Measurements from ENCODE around the gene GTF3A. TPM values are rescaled to one million over a fixed set of nuclear protein-coding genes. Genes with fewer than 3 reads are reported as not detected.

GTF3A gene
- total and polyA plus RNA-seq, 2 of the 8 experiments (the other 6 are each of a cell fraction or from before 2014, with no cell fraction given), result 41.6 to 96.5 TPM

DNA sequence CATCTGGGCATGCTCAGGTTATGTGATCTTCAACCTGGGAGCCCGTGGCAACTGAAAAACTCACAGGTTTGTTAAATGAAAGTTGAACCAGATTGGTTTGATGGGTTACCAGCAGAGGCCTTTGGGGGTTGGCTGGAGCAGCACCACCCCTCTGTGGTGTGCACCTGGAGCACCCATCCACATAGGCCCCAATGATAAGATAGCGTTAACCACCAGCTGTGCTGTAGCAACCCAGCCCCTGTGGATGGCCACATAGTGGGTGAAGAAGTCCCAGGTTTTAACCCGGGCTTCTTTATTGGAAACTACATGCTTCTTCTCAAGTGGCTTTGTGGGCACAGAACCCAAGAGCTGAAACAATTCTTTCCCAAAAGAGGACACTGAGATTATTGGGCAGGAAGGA lies 48.5 kb downstream of the GTF3A start:
- no peaks in the 10 kb centered on the region for H3K23me2 ChIP-seq (ENCODE audit: low read depth, low read length)
- no peak overlapping the region for H2BK12ac ChIP-seq (ENCODE audit: low read depth, low read length)
- H2AK5ac ChIP-seq (ENCODE audit: low read depth, low read length), result no peak overlapping the region
- H3K79me1 ChIP-seq (ENCODE audit: low read depth, low read length), result no peaks in the 10 kb centered on the region
- H3K4ac ChIP-seq (replicated peaks; ENCODE audit: insufficient read length, low read depth, low read length), result no peak overlapping the region
- H2BK5ac ChIP-seq (ENCODE audit: low read depth, low read length), result no peak overlapping the region
- 93% methylated on average over 3 of the region's 3 CpGs; no CpG with 5 or more reads in 1 of the 2 experiments for WGBS, 2 experiments (ENCODE audit: extremely low coverage in 1 of 2, insufficient coverage in 1 of 2, insufficient read length in 1 of 2, insufficient replicate concordance in 2 of 2, low coverage in 1 of 2, low lambda C conversion rate in 2 of 2, missing lambda C conversion rate in 1 of 2)
- no peaks in the 10 kb centered on the region for H3K79me2 ChIP-seq (ENCODE audit: control insufficient read depth in 1 of 2, insufficient read depth in 2 of 2, low read length in 2 of 2)
- DNase-seq (ENCODE audit: low read depth in 1 of 2, low spot score in 2 of 2) (no peak), FAIRE-seq (no peak)
- no peak overlapping the region for H3K4me3 ChIP-seq (ENCODE audit: extremely low read depth in 1 of 4, insufficient read depth in 2 of 4, low read depth in 3 of 4, low read length in 4 of 4)
- CTCF ChIA-PET (ENCODE audit: partially characterized antibody), result interaction anchor here (1.0 to 3.1 kb wide), 4 partner anchors 9 to 353 kb away, joined by 3 to 9 read pairs (median 4); no protein-coding TSS in a partner anchor
- H4K5ac ChIP-seq (ENCODE audit: insufficient read length, low read depth, low read length), result no peak overlapping the region
- no peak overlapping the region for H3K27ac ChIP-seq (ENCODE audit: low read depth, low read length)
- H3K23ac ChIP-seq (ENCODE audit: insufficient read length), result no peak overlapping the region
- H3K9me3 ChIP-seq (ENCODE audit: insufficient read depth in 2 of 2, low read depth in 1 of 2, low read length in 1 of 2), result no peaks in the 10 kb centered on the region
- H3K9ac ChIP-seq (replicated peaks in 1 of 4; ENCODE audit: extremely low read depth in 1 of 4, low read depth in 3 of 4, low read length in 3 of 4), result no peak overlapping the region
- no peaks in the 10 kb centered on the region for H4K20me1 ChIP-seq (replicated peaks in 1 of 2; ENCODE audit: control insufficient read depth in 1 of 2, insufficient read depth in 2 of 2, low read length in 2 of 2)
- H3K36me3 ChIP-seq (ENCODE audit: control insufficient read depth in 2 of 4, insufficient read depth in 4 of 4, low read length in 3 of 4), result no peaks in the 10 kb centered on the region
- H3K14ac ChIP-seq (ENCODE audit: insufficient read length), result no peak overlapping the region
- H3K18ac ChIP-seq (ENCODE audit: extremely low read depth, low read length), result no peak overlapping the region
- POLR2A ChIA-PET (ENCODE audit: partially characterized antibody), result no interaction called here
- no peak overlapping the region for H2AFZ ChIP-seq (ENCODE audit: low read length)
- H3K4me2 ChIP-seq (ENCODE audit: insufficient read depth in 1 of 2, low read depth in 2 of 2, low read length in 2 of 2), result no peak overlapping the region
- H3K27me3 ChIP-seq (replicated peaks in 1 of 4; ENCODE audit: control insufficient read depth in 3 of 4, extremely low read depth in 1 of 4, insufficient read depth in 3 of 4, low read length in 3 of 4), result no peaks in the 10 kb centered on the region
- H2BK15ac ChIP-seq (ENCODE audit: low read length), result no peak overlapping the region
- TF ChIP-seq NANOG (IDR thresholded peaks at IDR 0.05; ENCODE audit: insufficient read depth, low read depth, low read length, poor library complexity, severe bottlenecking), result no peak
- no peak for TF ChIP-seq EGR1 (IDR thresholded peaks at IDR 0.05; ENCODE audit: borderline replicate concordance, low read depth, low read length)
- TF ChIP-seq KDM5A (IDR thresholded peaks at IDR 0.05; ENCODE audit: low read length), result no peak
- TF ChIP-seq JUN (IDR thresholded peaks at IDR 0.05; ENCODE audit: low read depth, low read length), result no peak
- H3K4me1 ChIP-seq (replicated peaks in 1 of 4; ENCODE audit: control insufficient read depth in 3 of 4, insufficient read depth in 4 of 4, low read length in 3 of 4), result no peaks in the 10 kb centered on the region
- H2BK20ac ChIP-seq (ENCODE audit: low read length), result no peak overlapping the region
- H3K56ac ChIP-seq (replicated peaks; ENCODE audit: insufficient read length, low read depth, low read length), result no peak overlapping the region
- peak overlapping the region; percentile 14; the same call in 1 of the 2 replicates for H4K8ac ChIP-seq (ENCODE audit: extremely low read depth, insufficient read depth, low read length)
- no peak overlapping the region for H4K91ac ChIP-seq (replicated peaks; ENCODE audit: insufficient read length, low read length)
- H2BK120ac ChIP-seq (replicated peaks; ENCODE audit: low read depth, low read length), result no peak overlapping the region
